Naive B cell (primary cell): Measurements from ENCODE around the gene CYP3A7. TPM values are rescaled to one million over a fixed set of nuclear protein-coding genes. Genes with fewer than 3 reads are reported as not detected.
"Not testable (repeated sequence)": the region's sequence is repeated elsewhere in the genome, so short reads cannot be mapped to it uniquely, and the experiment has no call there.

Experiments used
- ATAC-seq, 2 donors: fragments of 150-1000 bp; cut with Tn5 transposase; 2 replicates each; pipeline ENCODE4 v1.10.0; 2021; ENCODE audit warnings: low read depth in 2 of 2, mild to moderate bottlenecking in 2 of 2, moderate library complexity in 2 of 2
- DNase-seq: peaks from one replicate; pipeline ENCODE4 v3.0.0; 2022
- H3K27ac Mint-ChIP-seq, 6 donors: one replicate each; pipeline ENCODE4 v1.8.0; 2020 to 2022; ENCODE audit warnings: mild to moderate bottlenecking in 6 of 6, mixed read lengths in 6 of 6, moderate library complexity in 5 of 6, inconsistent platforms in 2 of 6
- H3K27me3 Mint-ChIP-seq, 3 donors: one replicate each; pipeline ENCODE4 v1.8.0; 2021 to 2022; ENCODE audit warnings: mixed read lengths in 3 of 3, mild to moderate bottlenecking in 1 of 3
- H3K36me3 Mint-ChIP-seq, 2 donors: one replicate each; pipeline ENCODE4 v1.8.0; 2020 to 2022; ENCODE audit warnings: mixed read lengths in 2 of 2, inconsistent platforms in 1 of 2, mild to moderate bottlenecking in 1 of 2
- H3K4me1 Mint-ChIP-seq, 3 donors: one replicate each; pipeline ENCODE4 v1.8.0; 2020 to 2022; ENCODE audit warnings: mixed read lengths in 3 of 3, inconsistent platforms in 1 of 3, mild to moderate bottlenecking in 1 of 3, moderate library complexity in 1 of 3
- H3K4me3 Mint-ChIP-seq, 8 donors: one replicate each; pipeline ENCODE4 v1.8.0; 2020 to 2022; ENCODE audit warnings: mild to moderate bottlenecking in 8 of 8, mixed read lengths in 8 of 8, moderate library complexity in 8 of 8, inconsistent platforms in 2 of 8
- H3K9me3 Mint-ChIP-seq, 7 donors: one replicate each; pipeline ENCODE4 v1.8.0; 2020 to 2022; ENCODE audit warnings: mixed read lengths in 7 of 7, mild to moderate bottlenecking in 5 of 7, inconsistent platforms in 2 of 7, moderate library complexity in 1 of 7
- polyA plus RNA-seq, 6 donors: library from polyadenylated mRNA; unstranded; fragments of 300-500 nt; fragmentation: Illumina TruSeq; gene quantifications; one replicate each; pipeline ENCODE4 v1.2.3, GENCODE V29; 2021; ENCODE audit warnings: low read depth in 6 of 6

Gene CYP3A7
- polyA plus RNA-seq, 6 donors from 2014 or later = not detected

- H3K27me3 Mint-ChIP-seq = peaks cover 66 to 69% (median 69%) of the 10 kb centered on the region in 3 donors
- peaks cover 7 to 9% (median 8%) of the 10 kb centered on the region in 3 donors for H3K4me1 Mint-ChIP-seq
- H3K9me3 Mint-ChIP-seq = no peaks in the 10 kb centered on the region
- no peak overlapping the region for H3K27ac Mint-ChIP-seq
- H3K36me3 Mint-ChIP-seq = peaks cover 0 to 8% of the 10 kb centered on the region in 2 donors
- ATAC-seq (no peak), DNase-seq (no peak)
- peak overlapping the region in 1 of 8 donors; percentile 27 for H3K4me3 Mint-ChIP-seq
These were observed 27.8 kb upstream of the CYP3A7 start for GRCh38 chr7:99762680-99763327.

- Mint-ChIP-seq H3K9me3 (peaks cover 0 to 4% (median 0%) of the 10 kb centered on the region in 7 donors), H3K4me1 (no peaks in the 10 kb centered on the region), H3K27me3 (peaks cover 57 to 78% (median 77%) of the 10 kb centered on the region in 3 donors), H3K4me3 (no peak overlapping the region), H3K36me3 (peaks cover 0 to 18% of the 10 kb centered on the region in 2 donors), H3K27ac (no peak overlapping the region)
- ATAC-seq = no peak
- DNase-seq = no peak
These were observed 20.1 kb upstream of the CYP3A7 start for GRCh38 chr7:99755085-99755484.

- Mint-ChIP-seq H3K9me3 (peaks cover 0 to 4% (median under 1%) of the 10 kb centered on the region in 7 donors), H3K36me3 (peaks cover 0 to 10% of the 10 kb centered on the region in 2 donors), H3K4me3 (no peak overlapping the region), H3K27ac (no peak overlapping the region), H3K27me3 (peaks cover 55 to 74% (median 63%) of the 10 kb centered on the region in 3 donors), H3K4me1 (no peaks in the 10 kb centered on the region)
- ATAC-seq (no peak), DNase-seq (no peak)
These were observed 17.4 kb upstream of the CYP3A7 start for GRCh38 chr7:99752356-99752755.

- not testable (repeated sequence) for H3K4me3 Mint-ChIP-seq, ATAC-seq, DNase-seq, H3K9me3 Mint-ChIP-seq, H3K36me3 Mint-ChIP-seq, H3K4me1 Mint-ChIP-seq, H3K27ac Mint-ChIP-seq
- H3K27me3 Mint-ChIP-seq = peaks cover 51 to 69% (median 57%) of the 10 kb centered on the region in 3 donors
These were observed 16.5 kb upstream of the CYP3A7 start for GRCh38 chr7:99751322-99752052.

DNA sequence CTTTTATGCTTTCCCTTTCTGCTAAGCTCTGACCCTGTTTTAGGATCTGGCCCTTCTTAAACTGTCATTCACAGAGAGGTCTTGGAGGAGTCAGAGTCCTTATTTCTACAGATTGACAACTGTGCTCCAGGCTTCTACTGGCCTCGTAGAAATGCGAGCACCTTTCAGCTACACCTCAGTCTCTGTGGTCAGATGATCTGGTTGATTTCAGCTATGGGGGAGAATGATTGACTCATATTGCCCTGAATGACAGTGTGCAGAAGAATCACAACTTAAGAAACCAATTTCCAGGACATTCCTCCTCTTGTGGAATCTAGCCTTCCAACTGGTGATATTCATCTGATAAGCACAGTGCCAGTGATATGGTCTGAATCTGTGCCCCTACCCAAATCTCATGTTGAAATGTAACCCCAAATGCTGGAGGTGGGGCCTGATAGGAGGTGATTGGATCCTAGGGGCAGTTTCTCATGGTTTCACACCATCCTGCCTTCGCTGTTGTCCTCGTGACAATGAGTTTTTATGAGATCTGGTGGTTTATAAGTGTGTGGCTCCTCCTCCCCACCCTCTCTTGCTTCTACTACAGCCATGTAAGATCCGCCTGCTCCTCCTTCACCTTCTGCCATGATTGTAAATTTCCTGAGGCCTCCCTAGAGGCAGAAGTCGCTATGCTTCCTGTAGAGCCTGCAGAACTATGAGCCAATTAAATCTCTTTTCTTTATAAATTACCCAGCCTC, 14.0 kb upstream of the CYP3A7 start:
- Mint-ChIP-seq H3K4me3 (no peak overlapping the region), H3K9me3 (peaks cover 3 to 23% (median 14%) of the 10 kb centered on the region in 7 donors), H3K27ac (no peak overlapping the region), H3K4me1 (no peaks in the 10 kb centered on the region), H3K27me3 (peaks cover 49 to 67% (median 50%) of the 10 kb centered on the region in 3 donors), H3K36me3 (peaks cover 5 to 7% of the 10 kb centered on the region in 2 donors)
- DNase-seq (no peak), ATAC-seq (no peak)

DNA sequence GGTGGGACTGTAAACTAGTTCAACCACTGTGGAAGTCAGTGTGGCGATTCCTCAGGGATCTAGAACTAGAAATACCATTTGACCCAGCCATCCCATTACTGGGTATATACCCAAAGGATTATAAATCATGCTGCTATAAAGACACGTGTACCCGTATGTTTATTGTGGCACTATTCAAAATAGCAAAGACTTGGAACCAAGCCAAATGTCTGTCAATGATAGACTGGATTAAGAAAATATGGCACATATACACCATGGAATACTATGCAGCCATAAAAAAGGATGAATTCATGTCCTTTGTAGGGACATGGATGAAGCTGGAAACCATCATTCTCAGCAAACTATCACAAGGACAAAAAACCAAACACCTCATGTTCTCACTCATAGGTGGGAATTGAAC, 11.9 kb upstream of the CYP3A7 start:
- Mint-ChIP-seq H3K27me3 (peaks cover 48 to 68% (median 54%) of the 10 kb centered on the region in 3 donors), H3K9me3 (peaks cover 5 to 23% (median 14%) of the 10 kb centered on the region in 7 donors), H3K36me3 (peaks cover 5 to 15% of the 10 kb centered on the region in 2 donors)
- H3K27ac Mint-ChIP-seq, H3K4me3 Mint-ChIP-seq, H3K4me1 Mint-ChIP-seq, DNase-seq, ATAC-seq: not testable (repeated sequence)

DNA sequence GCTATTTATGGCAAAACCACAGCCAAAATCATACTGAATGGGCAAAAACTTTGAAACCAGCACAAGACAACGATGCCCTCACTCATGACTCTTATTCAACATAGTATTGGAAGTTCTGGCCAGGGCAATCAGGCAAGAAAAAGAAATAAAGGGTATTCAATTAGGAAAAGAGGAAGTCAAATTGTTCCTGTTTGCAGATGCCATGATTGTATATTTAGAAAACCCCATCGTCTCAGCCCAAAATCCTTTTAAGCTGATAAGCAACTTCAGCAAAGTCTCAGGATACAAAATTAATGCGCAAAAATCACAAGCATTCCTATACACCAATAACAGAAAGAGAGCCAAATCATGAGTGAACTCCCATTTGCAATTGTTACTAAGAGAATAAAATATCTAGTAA, 10.4 kb upstream of the CYP3A7 start:
- peaks cover 11 to 15% of the 10 kb centered on the region in 2 donors for H3K36me3 Mint-ChIP-seq
- ATAC-seq, H3K4me3 Mint-ChIP-seq, DNase-seq, H3K4me1 Mint-ChIP-seq, H3K27ac Mint-ChIP-seq: not testable (repeated sequence)
- peaks cover 5 to 23% (median 14%) of the 10 kb centered on the region in 7 donors for H3K9me3 Mint-ChIP-seq
- peaks cover 51 to 71% (median 56%) of the 10 kb centered on the region in 3 donors for H3K27me3 Mint-ChIP-seq

DNA sequence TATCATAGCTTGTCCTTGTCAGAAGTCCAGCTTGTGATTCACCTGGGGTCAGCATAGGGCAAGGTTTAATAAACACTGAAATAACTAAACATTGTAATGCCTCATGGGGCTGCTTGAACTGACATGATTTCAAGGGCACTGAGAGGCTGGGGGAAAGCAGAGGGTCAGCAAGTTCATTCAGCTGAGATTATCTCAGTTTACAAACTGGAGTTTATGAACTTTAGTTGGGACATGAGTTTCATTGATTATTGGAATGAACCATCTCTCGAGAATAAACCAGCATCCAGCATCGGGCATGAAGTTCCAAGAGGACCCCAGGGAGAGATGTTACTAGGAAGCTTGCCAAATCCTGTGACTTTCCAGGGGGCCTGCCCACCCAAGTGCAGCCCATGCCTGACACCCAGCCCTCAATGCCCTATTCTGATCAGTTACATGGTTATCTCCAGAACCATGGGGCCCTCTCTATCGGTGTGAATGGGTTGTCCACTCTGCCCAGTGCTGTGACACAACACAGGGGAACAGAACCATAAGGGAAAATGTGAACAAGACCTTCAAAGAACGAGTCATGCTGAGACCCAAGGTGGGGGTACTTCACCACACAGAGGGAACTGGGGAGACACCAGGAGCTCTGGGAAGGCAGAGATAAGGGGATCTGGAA, 7.9 kb upstream of the CYP3A7 start:
- ATAC-seq (no peak), DNase-seq (no peak)
- Mint-ChIP-seq H3K27ac (no peak overlapping the region), H3K4me1 (no peaks in the 10 kb centered on the region), H3K36me3 (peaks cover 15 to 22% of the 10 kb centered on the region in 2 donors), H3K9me3 (peaks cover 5 to 23% (median 14%) of the 10 kb centered on the region in 7 donors), H3K4me3 (peak overlapping the region in 2 of 8 donors; percentile 21 to 56), H3K27me3 (peaks cover 33 to 52% (median 49%) of the 10 kb centered on the region in 3 donors)

DNA sequence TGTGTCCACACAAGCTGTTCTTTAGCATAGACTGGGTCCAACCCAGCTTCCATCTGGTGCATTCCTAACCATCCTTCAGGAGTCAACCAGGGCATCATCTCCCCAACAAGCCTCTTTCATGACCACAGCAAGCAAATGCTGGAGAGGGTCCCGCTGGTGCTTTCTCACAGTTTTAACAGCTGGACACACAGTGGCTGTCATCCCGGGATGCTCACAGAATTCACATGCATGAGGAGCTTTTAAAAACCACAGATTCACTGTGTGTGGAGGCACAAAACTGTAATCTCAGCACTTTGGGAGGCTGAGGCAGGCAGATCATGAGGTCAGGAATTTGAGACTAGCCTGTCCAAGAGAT, 6.4 kb upstream of the CYP3A7 start:
- no peaks in the 10 kb centered on the region for H3K4me1 Mint-ChIP-seq
- H3K4me3 Mint-ChIP-seq = no peak overlapping the region
- peak overlapping the region in 1 of 6 donors; percentile 29 for H3K27ac Mint-ChIP-seq
- no peak for ATAC-seq
- peaks cover 15 to 27% of the 10 kb centered on the region in 2 donors for H3K36me3 Mint-ChIP-seq
- H3K27me3 Mint-ChIP-seq = peaks cover 33 to 49% (median 48%) of the 10 kb centered on the region in 3 donors
- H3K9me3 Mint-ChIP-seq = peaks cover 5 to 22% (median 11%) of the 10 kb centered on the region in 7 donors
- no peak for DNase-seq

- H3K4me1 Mint-ChIP-seq = no peaks in the 10 kb centered on the region
- ATAC-seq (no peak), DNase-seq (no peak)
- H3K36me3 Mint-ChIP-seq = peaks cover 15 to 27% of the 10 kb centered on the region in 2 donors
- no peak overlapping the region for H3K27ac Mint-ChIP-seq
- no peak overlapping the region for H3K4me3 Mint-ChIP-seq
- peaks cover 32 to 49% (median 44%) of the 10 kb centered on the region in 3 donors for H3K27me3 Mint-ChIP-seq
- H3K9me3 Mint-ChIP-seq = peaks cover 5 to 20% (median 10%) of the 10 kb centered on the region in 7 donors
These were observed 5.8 kb upstream of the CYP3A7 start for GRCh38 chr7:99740573-99741440.

DNA sequence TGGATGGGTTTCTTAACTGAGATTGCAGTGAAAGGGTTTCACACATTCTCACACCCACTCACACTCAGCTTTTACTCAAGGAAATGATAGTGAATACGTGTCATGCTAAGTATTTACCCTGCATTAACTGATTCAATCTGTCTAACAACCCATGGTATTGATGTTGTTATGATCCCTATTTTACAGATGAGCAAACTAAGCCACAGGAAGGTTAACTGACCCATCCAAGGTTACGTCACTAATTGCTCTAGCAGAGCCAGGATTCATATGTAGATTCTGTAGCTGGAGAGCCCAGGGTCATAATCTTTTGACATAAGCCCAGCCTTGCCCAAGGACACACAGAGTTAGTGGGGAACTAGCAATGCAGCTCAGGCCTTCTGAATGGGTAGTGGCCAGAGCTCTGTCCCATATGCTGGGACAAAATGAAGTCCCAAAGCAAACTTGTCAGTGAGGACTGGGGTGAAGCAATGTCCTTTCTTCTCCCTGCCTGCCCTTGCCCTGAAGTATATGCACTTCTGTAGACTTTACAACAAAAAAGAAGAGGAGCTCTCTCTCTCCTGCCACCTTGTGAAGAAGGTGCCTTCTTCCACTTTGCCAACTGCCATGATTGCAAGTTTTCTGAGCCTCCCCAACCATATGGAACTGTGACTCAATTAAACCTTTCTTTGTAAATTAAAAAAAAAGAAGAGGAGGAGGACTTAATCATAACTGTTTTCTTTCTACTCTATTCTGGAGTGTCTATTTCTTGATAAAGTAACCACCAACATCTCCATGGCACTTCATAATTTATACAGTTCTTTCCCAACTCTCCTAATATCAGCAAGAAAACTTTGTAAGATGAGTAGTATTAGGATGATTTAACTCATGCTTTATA, 4.9 kb upstream of the CYP3A7 start:
- peaks cover 15 to 27% of the 10 kb centered on the region in 2 donors for H3K36me3 Mint-ChIP-seq
- DNase-seq = no peak
- ATAC-seq = no peak
- H3K4me1 Mint-ChIP-seq = no peaks in the 10 kb centered on the region
- H3K27ac Mint-ChIP-seq = no peak overlapping the region
- H3K9me3 Mint-ChIP-seq = peaks cover 2 to 12% (median 5%) of the 10 kb centered on the region in 7 donors
- no peak overlapping the region for H3K4me3 Mint-ChIP-seq
- peaks cover 27 to 51% (median 36%) of the 10 kb centered on the region in 3 donors for H3K27me3 Mint-ChIP-seq
